K562 (cell line): ENCODE measurements around the gene ADAM10.

Experiments used
- ARID4B ChIP-seq: sonication (generic); formaldehyde crosslinking; IDR thresholded peaks from 2 replicates; pipeline ENCODE4 v1.8.0; 2022; ENCODE audit warnings: mild to moderate bottlenecking, missing genetic modification reagents
- ATF1 ChIP-seq, 2 experiments: fragments of 450-650 bp in 1 of 2; IDR thresholded peaks; 2 replicates each; pipeline ENCODE4 v1.6.1; 2016; ENCODE audit warnings: missing compliant biosample characterization in 1 of 2, missing genetic modification characterization in 1 of 2
- CREB1 ChIP-seq, 2 experiments: sonication (generic) in 1 of 2; formaldehyde crosslinking in 1 of 2; IDR thresholded peaks; 2 replicates each; pipeline versions ENCODE4 v1.6.1 to v1.8.0; 2012 to 2022; ENCODE audit warnings: inconsistent platforms in 1 of 2, mild to moderate bottlenecking in 1 of 2, missing genetic modification reagents in 1 of 2, moderate library complexity in 1 of 2
- REST ChIP-seq, 2 experiments: fragments of 450-650 bp; formaldehyde crosslinking in 1 of 2; IDR thresholded peaks; 2 replicates each; pipeline versions ENCODE4 v1.4.0 to v1.6.1; 2014 to 2020; ENCODE audit warnings: mild to moderate bottlenecking in 2 of 2, borderline replicate concordance in 1 of 2, low read depth in 1 of 2
- ZNF253 ChIP-seq: fragments of 250-450 bp; sonication (Bioruptor Pico); conservative IDR thresholded peaks from 2 replicates; pipeline ENCODE4 v1.6.1; 2021; ENCODE audit warnings: mild to moderate bottlenecking

DNA sequence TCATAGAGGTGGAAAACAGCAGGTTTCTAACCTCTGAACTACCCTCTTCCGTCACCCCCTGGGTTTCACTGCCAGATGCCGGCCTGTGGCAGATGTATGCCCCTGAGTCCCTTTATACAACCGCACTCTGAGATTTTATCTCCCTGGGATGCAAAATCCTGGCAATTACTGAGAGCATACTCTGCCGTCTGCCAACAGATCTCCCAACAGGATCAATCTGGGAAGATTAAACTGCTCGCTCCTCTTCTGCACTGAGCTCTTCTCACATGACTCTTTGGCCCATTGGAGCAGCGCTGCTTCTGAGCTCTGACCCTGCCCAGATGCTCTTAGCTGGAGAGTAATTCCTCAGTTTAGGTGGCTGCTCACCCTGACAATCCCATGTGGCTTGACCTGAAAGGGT, 184.5 kb downstream of the ADAM10 start:
- no peak for TF ChIP-seq REST (IDR thresholded peaks at IDR 0.05; ENCODE audit: borderline replicate concordance)
- no peak for TF ChIP-seq REST (CRISPR knock-in tag; IDR thresholded peaks at IDR 0.05; ENCODE audit: low read depth)
- no peak for TF ChIP-seq ZNF253 (CRISPR knock-in tag)
- TF ChIP-seq CREB1 (IDR thresholded peaks at IDR 0.05) = no peak
- no peak for TF ChIP-seq CREB1 (CRISPR knock-in tag; IDR thresholded peaks at IDR 0.05)
- no peak for TF ChIP-seq ARID4B (CRISPR knock-in tag)
- TF ChIP-seq ATF1 (CRISPR knock-in tag; IDR thresholded peaks at IDR 0.05) = no peak
- no peak for TF ChIP-seq ATF1 (tag; IDR thresholded peaks at IDR 0.05)
